Measurements from ENCODE around the gene NELFA. TPM values are rescaled to one million over a fixed set of nuclear protein-coding genes. Genes with fewer than 3 reads are reported as not detected.

The NELFA gene
- total and polyA plus RNA-seq, 2 of the 4 experiments (the other 2 are of a cell fraction) = 4.3 to 21.9 TPM

GRCh38 chr4:2044119-2044485 lies 35.3 kb upstream of the NELFA start:
- POLR2A ChIA-PET (ENCODE audit: unreplicated experiment) = no interaction called here
- no TSS peak for BruUV-seq (replicated peaks)
- Histone ChIP-seq H3K18ac (ENCODE audit: low read depth, low read length) (no peak overlapping the region), H2BK15ac (ENCODE audit: low read depth, low read length) (no peak overlapping the region), H4K20me1 (ENCODE audit: insufficient read depth, low read length) (no peaks in the 10 kb centered on the region), H3K14ac (replicated peaks; ENCODE audit: low read depth, low read length) (no peak overlapping the region), H3K4me3 (ENCODE audit: insufficient read depth, low read depth, low read length) (no peak overlapping the region), H2AK5ac (ENCODE audit: low read depth, low read length) (no peak overlapping the region), H3K4me2 (ENCODE audit: low read depth, low read length) (no peak overlapping the region), H3K36me3 (ENCODE audit: control insufficient read depth, insufficient read depth, low read length) (peaks cover 2% of the 10 kb centered on the region; the same call in 1 of the 2 replicates), H3K79me1 (ENCODE audit: low read depth in 1 of 2, low read length in 2 of 2) (0 out of 4 replicates have a peak, but pooled peaks cover 0 to 7% of the 10 kb centered on the region in 2 experiments), H3K56ac (ENCODE audit: extremely low read depth, insufficient read depth, low read length) (no peak overlapping the region; the same call in 1 of the 2 replicates), H3K9ac (ENCODE audit: low read depth, low read length) (no peak overlapping the region), H3K4ac (ENCODE audit: low read depth, low read length) (no peak overlapping the region), H3K27me3 (ENCODE audit: control insufficient read depth, insufficient read depth, low read length) (peaks cover 18% of the 10 kb centered on the region; the same call in 1 of the 2 replicates), H4K8ac (ENCODE audit: low read depth in 2 of 2, low read length in 2 of 2) (no peak overlapping the region), H3K4me1 (ENCODE audit: control insufficient read depth, insufficient read depth, low read length) (no peaks in the 10 kb centered on the region; the same call in 1 of the 2 replicates), H3K23ac (ENCODE audit: low read depth, low read length) (no peak overlapping the region), H2BK20ac (ENCODE audit: low read depth, low read length) (no peak overlapping the region), H3K9me3 (ENCODE audit: control insufficient read depth, insufficient read depth, low read length) (no peaks in the 10 kb centered on the region; the same call in 1 of the 2 replicates), H2BK120ac (ENCODE audit: low read depth, low read length) (no peak overlapping the region), H3K9me1 (ENCODE audit: insufficient read depth, low read length) (no peaks in the 10 kb centered on the region), H3K27ac (ENCODE audit: insufficient read depth, low read length) (no peak overlapping the region), H4K91ac (ENCODE audit: insufficient read depth, low read depth, low read length) (no peak overlapping the region), H4K5ac (ENCODE audit: low read depth, low read length) (no peak overlapping the region), H2AFZ (replicated peaks; ENCODE audit: low read length, poor library complexity) (no peak overlapping the region), H2BK5ac (ENCODE audit: low read depth, low read length, poor library complexity, severe bottlenecking) (no peak overlapping the region), H2AK9ac (replicated peaks; ENCODE audit: low read depth, low read length, poor library complexity) (no peak overlapping the region)
- dilution Hi-C loops (cut with HindIII; ENCODE audit: low sequenced_read_pairs, unreplicated experiment) = no loop called here
- CTCF ChIA-PET = no interaction called here
- ATAC-seq (ENCODE audit: low read depth) = no peak
- in situ Hi-C loops (cut with MboI; ENCODE audit: low sequenced_read_pairs) = no loop called here
- WGBS, 2 experiments (ENCODE audit: extremely low coverage in 2 of 2, insufficient read length in 1 of 2) = no CpG with 5 or more reads among the region's 6 CpGs
- TF ChIP-seq MXI1 (IDR thresholded peaks at IDR 0.05; ENCODE audit: borderline replicate concordance, low read depth, low read length) (no peak), FOS (IDR thresholded peaks at IDR 0.05; ENCODE audit: low read depth, low read length) (no peak), SMC3 (IDR thresholded peaks at IDR 0.05; ENCODE audit: low read depth, low read length) (no peak)
- no peak for DNase-seq
- intact Hi-C loops (cut with micrococcal nuclease) = no loop called here
